ENCODE data around the gene TMPRSS9.

- TF ChIP-seq GATA3 (IDR thresholded peaks at IDR 0.05; ENCODE audit: low read depth, low read length), result no peak
- no peak for TF ChIP-seq GATA2 (IDR thresholded peaks at IDR 0.05; ENCODE audit: low read depth, low read length)
Measured at GRCh38 chr19:2398735-2399305, 38.8 kb downstream of the TMPRSS9 start.

Measured in SH-SY5Y (cell line).